ENCODE measurements around the gene JAK2.

- TF ChIP-seq CBX5 (IDR thresholded peaks at IDR 0.05; ENCODE audit: low read depth): no peak
- no peak for TF ChIP-seq KDM1A (IDR thresholded peaks at IDR 0.05; ENCODE audit: borderline replicate concordance)
- TF ChIP-seq CTCF (IDR thresholded peaks at IDR 0.05 in 2 of 3, conservative IDR thresholded peaks at IDR 0.05 in 1 of 3; ENCODE audit: control insufficient read depth in 2 of 3, extremely low read depth in 1 of 3, insufficient read depth in 1 of 3, low read depth in 3 of 3, low read length in 3 of 3): no peak
- TF ChIP-seq EZH2 (IDR thresholded peaks at IDR 0.05; ENCODE audit: borderline replicate concordance, control insufficient read depth, low read depth, low read length): no peak
- no peak for TF ChIP-seq PAX5 (IDR thresholded peaks at IDR 0.05; ENCODE audit: borderline replicate concordance, low read depth, low read length)
- TF ChIP-seq MLLT1 (IDR thresholded peaks at IDR 0.05): no peak
- TF ChIP-seq ZBTB33 (IDR thresholded peaks at IDR 0.05): no peak
- TF ChIP-seq FOS (IDR thresholded peaks at IDR 0.05; ENCODE audit: borderline replicate concordance, extremely low read depth, insufficient read length): no peak
- no peak for TF ChIP-seq MTA3 (IDR thresholded peaks at IDR 0.05; ENCODE audit: borderline replicate concordance, low read length)
- no peak for TF ChIP-seq CEBPZ (IDR thresholded peaks at IDR 0.05; ENCODE audit: low read depth, low read length)
- TF ChIP-seq ZBTB40 (IDR thresholded peaks at IDR 0.05; ENCODE audit: borderline replicate concordance): no peak
- TF ChIP-seq HDGF (IDR thresholded peaks at IDR 0.05): no peak
- TF ChIP-seq MEF2A (IDR thresholded peaks at IDR 0.05; ENCODE audit: insufficient read depth, low read depth, low read length): no peak
Observed at GRCh38 chr9:4997631-4998030, 12.6 kb downstream of the JAK2 start.
